ENCODE measurements around the gene PGP. TPM values are rescaled to one million over a fixed set of nuclear protein-coding genes. Genes with fewer than 3 reads are reported as not detected.

PGP gene
- total and polyA plus RNA-seq, 10 of the 15 experiments (the other 5 are each of a cell fraction or from before 2014, with no cell fraction given) = 0.42 to 28.0 (median 12.1) TPM

DNA sequence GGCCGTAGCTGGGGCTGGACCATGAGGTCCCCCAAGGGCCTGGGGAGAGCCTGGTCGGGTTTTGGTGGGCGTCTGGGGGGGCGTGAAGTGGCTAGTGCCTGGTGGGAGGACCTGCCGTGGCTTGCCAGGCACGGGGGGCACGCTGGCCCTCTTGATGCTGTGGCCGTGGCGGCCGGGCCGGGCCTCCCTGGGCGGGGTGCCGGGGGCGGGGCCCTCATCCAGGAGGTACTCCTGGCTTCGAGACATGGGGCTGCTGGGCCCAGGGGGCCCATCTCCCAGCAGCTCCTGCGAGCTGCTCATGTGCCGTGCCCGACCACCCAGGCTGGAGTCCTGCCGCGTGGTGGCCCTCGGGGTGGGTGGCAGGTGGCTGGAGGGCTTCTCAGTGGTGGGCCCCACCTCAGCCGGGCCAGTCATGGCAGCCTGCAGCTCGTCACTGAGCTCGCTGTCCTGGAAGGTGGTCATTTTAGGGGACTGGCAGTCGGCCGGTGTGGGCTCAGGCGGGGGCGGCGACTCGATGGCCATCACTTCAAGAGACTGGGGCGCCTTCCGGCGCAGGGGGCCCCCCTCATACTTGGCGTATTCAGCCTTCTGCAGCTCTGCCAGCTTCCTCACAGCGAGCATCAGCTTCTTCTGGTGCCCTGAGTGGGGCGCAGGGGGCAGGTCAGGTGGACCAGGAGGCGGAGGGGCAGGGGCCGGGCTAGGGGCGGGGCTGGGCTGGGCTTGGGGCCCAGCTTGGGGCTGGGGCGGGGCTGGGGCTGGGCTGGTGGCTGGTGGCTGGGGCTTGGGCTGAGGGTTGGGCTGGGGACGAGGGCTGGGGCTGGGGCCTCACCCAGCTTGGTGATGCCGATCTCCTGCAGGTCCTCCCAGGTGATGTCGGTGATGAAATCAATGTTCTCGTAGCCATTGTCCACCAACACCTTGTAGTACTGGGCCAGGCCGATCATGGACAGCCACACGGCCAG lies 33.4 kb downstream of the PGP start:
- H3K79me2 ChIP-seq (ENCODE audit: control insufficient read depth, insufficient read depth, low read length) = no peaks in the 10 kb centered on the region
- no peak overlapping the region for H3K4me3 ChIP-seq
- ChIA-PET POLR2A (no interaction called here), CTCF (no interaction called here), SMC1A (ENCODE audit: uncharacterized antibody, unreplicated experiment) (no interaction called here), RAD21 (ENCODE audit: unreplicated experiment) (no interaction called here)
- peaks cover 0 to 2% of the 10 kb centered on the region in 2 experiments; a peak in 2 of 4 replicates for H3K36me3 ChIP-seq (ENCODE audit: control insufficient read depth in 2 of 2, insufficient read depth in 2 of 2, low read length in 1 of 2)
- H3K27me3 ChIP-seq (replicated peaks in 1 of 2; ENCODE audit: control insufficient read depth in 2 of 2, insufficient read depth in 2 of 2, low read length in 1 of 2) = no peaks in the 10 kb centered on the region; a peak in 1 of 4 replicates
- ATAC-seq = no peak
- H2AFZ ChIP-seq (ENCODE audit: control insufficient read depth, low read depth, low read length) = no peak overlapping the region
- in situ Hi-C loops (cut with MboI) (no loop called here), intact Hi-C loops (cut with micrococcal nuclease; ENCODE audit: unreplicated experiment) (no loop called here)
- H3K4me1 ChIP-seq (ENCODE audit: control insufficient read depth, insufficient read depth, low read length) = no peaks in the 10 kb centered on the region
- BruUV-seq (replicated peaks) = no TSS peak
- no peak overlapping the region for H3K9ac ChIP-seq (ENCODE audit: control insufficient read depth, insufficient read depth, low read length)
- no peaks in the 10 kb centered on the region for H4K20me1 ChIP-seq (ENCODE audit: control insufficient read depth, insufficient read depth)
- H3K9me3 ChIP-seq (replicated peaks; ENCODE audit: control insufficient read depth, insufficient read depth, low read length) = no peaks in the 10 kb centered on the region
- TF ChIP-seq POU2F2 (IDR thresholded peaks at IDR 0.05; ENCODE audit: borderline replicate concordance, low read depth, low read length) = no peak
- TF ChIP-seq TAF1 (IDR thresholded peaks at IDR 0.05; ENCODE audit: borderline replicate concordance, low read depth, low read length) = no peak
- TF ChIP-seq BCL11A (IDR thresholded peaks at IDR 0.05; ENCODE audit: low read depth, low read length) = no peak
- no peak for TF ChIP-seq RUNX3 (IDR thresholded peaks at IDR 0.05; ENCODE audit: low read length)
- no peak for TF ChIP-seq SIX5 (IDR thresholded peaks at IDR 0.05; ENCODE audit: low read depth, low read length, severe bottlenecking)
- TF ChIP-seq YY1 (IDR thresholded peaks at IDR 0.05; ENCODE audit: low read depth, low read length) = no peak
- TF ChIP-seq LARP7 (IDR thresholded peaks at IDR 0.05) = no peak
- TF ChIP-seq EGR1 (IDR thresholded peaks at IDR 0.05; ENCODE audit: borderline replicate concordance in 1 of 2, low read depth in 2 of 2, low read length in 2 of 2) = no peak
- no peak for TF ChIP-seq EZH2 (IDR thresholded peaks at IDR 0.05; ENCODE audit: borderline replicate concordance, control insufficient read depth, low read depth, low read length)
- no peak for TF ChIP-seq RB1 (IDR thresholded peaks at IDR 0.05; ENCODE audit: borderline replicate concordance)
- no peak for TF ChIP-seq NFYB (IDR thresholded peaks at IDR 0.05; ENCODE audit: insufficient read depth, low read depth, low read length)
- TF ChIP-seq TCF12 (IDR thresholded peaks at IDR 0.05; ENCODE audit: low read depth, low read length) = no peak
- H3K4me2 ChIP-seq (ENCODE audit: control insufficient read depth, insufficient read depth) = no peak overlapping the region
- no peak overlapping the region for H3K27ac ChIP-seq (ENCODE audit: control insufficient read depth, insufficient read depth)
- no peak for FAIRE-seq
- 97% methylated on average over 27 of the region's 46 CpGs for WGBS (ENCODE audit: insufficient coverage, insufficient replicate concordance, low lambda C conversion rate, missing lambda C conversion rate)
- DNase-seq (ENCODE audit: low read depth, low spot score) = no peak
